H1 (cell line): Measurements from ENCODE around the gene HRH2. TPM values are rescaled to one million over a fixed set of nuclear protein-coding genes. Genes with fewer than 3 reads are reported as not detected.

ENCODE experiments used
- CTCF ChIA-PET: fragments of 300-600 bp; sonication (Branson Sonifier 250); formaldehyde crosslinking; loops from one replicate; lab custom pipeline; 2021; ENCODE audit not compliant: partially characterized antibody; lab: Charles Lee
- POLR2A ChIA-PET: fragments of 300-600 bp; sonication (Branson Sonifier 250); formaldehyde crosslinking; loops from one replicate; lab custom pipeline; 2021; ENCODE audit warnings: inconsistent platforms; ENCODE audit not compliant: partially characterized antibody; lab: Charles Lee
- DNase-seq, 2 experiments: peaks; one replicate each; pipeline versions ENCODE4 v3.0.0 to v3.0.0-alpha.2; 2010 to 2022; ENCODE audit warnings: low spot score in 2 of 2, low read depth in 1 of 2, mixed read lengths in 1 of 2
- FAIRE-seq: peaks from 2 replicates; lab custom pipeline; 2011; peaks lifted over from hg19 to GRCh38; lab: Jason Lieb, UNC
- H2AFZ ChIP-seq: 2 replicates; pipeline ENCODE4 v1.8.1; 2012; ENCODE audit warnings: low read length, inconsistent platforms
- H2AK5ac ChIP-seq: 2 replicates; pipeline ENCODE4 v1.6.1; 2013; ENCODE audit warnings: low read depth, low read length
- H2BK120ac ChIP-seq: replicated peaks from 2 replicates; pipeline ENCODE3; 2013; ENCODE audit warnings: low read depth, low read length, inconsistent platforms
- H2BK12ac ChIP-seq: 2 replicates; pipeline ENCODE4 v1.6.1; 2013; ENCODE audit warnings: low read depth, low read length
- H2BK15ac ChIP-seq: 2 replicates; pipeline ENCODE4 v1.6.1; 2013; ENCODE audit warnings: low read length
- H2BK20ac ChIP-seq: 2 replicates; pipeline ENCODE4 v1.6.1; 2013; ENCODE audit warnings: low read length
- H2BK5ac ChIP-seq: 2 replicates; pipeline ENCODE4 v1.6.1; 2013; ENCODE audit warnings: low read depth, low read length
- H3K14ac ChIP-seq: 2 replicates; pipeline ENCODE4 v1.6.1; 2013; ENCODE audit warnings: inconsistent platforms; ENCODE audit not compliant: insufficient read length
- H3K18ac ChIP-seq: 2 replicates; pipeline ENCODE4 v1.6.1; 2013; ENCODE audit warnings: low read length; ENCODE audit errors: extremely low read depth
- H3K23ac ChIP-seq: 2 replicates; pipeline ENCODE4 v1.6.1; 2013; ENCODE audit warnings: inconsistent platforms; ENCODE audit not compliant: insufficient read length
- H3K23me2 ChIP-seq: 2 replicates; pipeline ENCODE4 v1.6.1; 2013; ENCODE audit warnings: low read depth, low read length
- H3K27ac ChIP-seq: 2 replicates; pipeline ENCODE4 v1.6.1; 2011; ENCODE audit warnings: low read depth, low read length, inconsistent platforms
- H3K27me3 ChIP-seq, 4 experiments: replicated peaks in 1 of 4; 1 replicate in 1 of 4; 2 replicates in 3 of 4; pipeline versions ENCODE4 v1.6.1 to v1.8.1; 2011 to 2013; ENCODE audit warnings: low read length in 3 of 4, mild to moderate bottlenecking in 3 of 4, inconsistent platforms in 2 of 4, mixed read lengths in 2 of 4, moderate library complexity in 1 of 4; ENCODE audit not compliant: control insufficient read depth in 3 of 4, insufficient read depth in 3 of 4; ENCODE audit errors: extremely low read depth in 1 of 4
- H3K36me3 ChIP-seq, 4 experiments: 2 replicates each; pipeline versions ENCODE4 v1.6.1 to v1.8.1; 2011 to 2013; ENCODE audit warnings: mild to moderate bottlenecking in 4 of 4, low read length in 3 of 4, moderate library complexity in 2 of 4, control low read depth in 1 of 4, inconsistent platforms in 1 of 4; ENCODE audit not compliant: insufficient read depth in 4 of 4, control insufficient read depth in 2 of 4
- H3K4ac ChIP-seq: replicated peaks from 2 replicates; pipeline ENCODE3; 2013; ENCODE audit warnings: low read length, low read depth, mixed read lengths, inconsistent platforms; ENCODE audit not compliant: insufficient read length
- H3K4me1 ChIP-seq, 4 experiments: replicated peaks in 1 of 4; 1 replicate in 1 of 4; 2 replicates in 3 of 4; pipeline versions ENCODE4 v1.6.1 to v1.8.1; 2011 to 2013; ENCODE audit warnings: low read length in 3 of 4, inconsistent platforms in 2 of 4, mixed read lengths in 1 of 4; ENCODE audit not compliant: insufficient read depth in 4 of 4, control insufficient read depth in 3 of 4
- H3K4me2 ChIP-seq, 2 experiments: 2 replicates each; pipeline versions ENCODE4 v1.6.1 to v1.8.1; 2011 to 2013; ENCODE audit warnings: low read depth in 2 of 2, low read length in 2 of 2, control low read depth in 1 of 2, inconsistent platforms in 1 of 2, mild to moderate bottlenecking in 1 of 2; ENCODE audit not compliant: insufficient read depth in 1 of 2
- H3K4me3 ChIP-seq, 4 experiments: fragments of 200-600, 300-600 bp in 1 of 4; sonication (generic), shearing (Covaris generic), sonication (Bioruptor Twin) in 1 of 4; 2 replicates each; pipeline versions ENCODE4 v1.5.1 to v1.8.1; 2011 to 2016; ENCODE audit warnings: low read length in 4 of 4, low read depth in 3 of 4, control low read depth in 2 of 4, inconsistent platforms in 2 of 4, mild to moderate bottlenecking in 2 of 4, mixed read lengths in 1 of 4, moderate library complexity in 1 of 4; ENCODE audit not compliant: insufficient read depth in 2 of 4; ENCODE audit errors: extremely low read depth in 1 of 4
- H3K56ac ChIP-seq: replicated peaks from 2 replicates; pipeline ENCODE3; 2013; ENCODE audit warnings: low read depth, mild to moderate bottlenecking, mixed read lengths, low read length, inconsistent platforms; ENCODE audit not compliant: insufficient read length
- H3K79me1 ChIP-seq: 2 replicates; pipeline ENCODE4 v1.6.1; 2013; ENCODE audit warnings: low read depth, low read length, control low read depth
- H3K79me2 ChIP-seq, 2 experiments: 2 replicates each; pipeline versions ENCODE4 v1.6.1 to v1.8.1; 2012 to 2013; ENCODE audit warnings: low read length in 2 of 2, mild to moderate bottlenecking in 2 of 2, inconsistent platforms in 1 of 2; ENCODE audit not compliant: insufficient read depth in 2 of 2, control insufficient read depth in 1 of 2
- H3K9ac ChIP-seq, 4 experiments: replicated peaks in 1 of 4; 1 replicate in 1 of 4; 2 replicates in 3 of 4; pipeline versions ENCODE4 v1.6.1 to v1.8.1; 2011 to 2013; ENCODE audit warnings: low read depth in 3 of 4, low read length in 3 of 4, control low read depth in 2 of 4, mild to moderate bottlenecking in 2 of 4, moderate library complexity in 2 of 4, inconsistent platforms in 1 of 4; ENCODE audit errors: extremely low read depth in 1 of 4
- H3K9me3 ChIP-seq, 2 experiments: 2 replicates each; pipeline versions ENCODE4 v1.6.1 to v1.8.1; 2012 to 2013; ENCODE audit warnings: mild to moderate bottlenecking in 2 of 2, moderate library complexity in 2 of 2, control low read depth in 1 of 2, inconsistent platforms in 1 of 2, low read depth in 1 of 2, low read length in 1 of 2, mixed read lengths in 1 of 2; ENCODE audit not compliant: insufficient read depth in 2 of 2
- H4K20me1 ChIP-seq, 2 experiments: replicated peaks in 1 of 2; 2 replicates each; pipeline versions ENCODE3 to v1.8.1; 2011 to 2013; ENCODE audit warnings: inconsistent platforms in 2 of 2, low read length in 2 of 2, mild to moderate bottlenecking in 1 of 2; ENCODE audit not compliant: insufficient read depth in 2 of 2, control insufficient read depth in 1 of 2
- H4K5ac ChIP-seq: 2 replicates; pipeline ENCODE4 v1.6.1; 2013; ENCODE audit warnings: low read length, low read depth, mixed read lengths, inconsistent platforms; ENCODE audit not compliant: insufficient read length
- H4K8ac ChIP-seq: 2 replicates; pipeline ENCODE4 v1.8.0; 2013; ENCODE audit warnings: mild to moderate bottlenecking, moderate library complexity, low read length, inconsistent platforms; ENCODE audit not compliant: insufficient read depth; ENCODE audit errors: extremely low read depth
- H4K91ac ChIP-seq: replicated peaks from 2 replicates; pipeline ENCODE3; 2013; ENCODE audit warnings: low read length, mixed read lengths, inconsistent platforms; ENCODE audit not compliant: insufficient read length
- ASH2L ChIP-seq: fragments of 200-600, 300-600 bp; sonication (generic); IDR thresholded peaks from one replicate; pipeline ENCODE4 v1.7.1; 2017; ENCODE audit warnings: low read length
- CEBPB ChIP-seq: IDR thresholded peaks from 2 replicates; pipeline ENCODE4 v1.6.1; 2012; ENCODE audit warnings: low read depth, low read length
- CTCF ChIP-seq, 3 experiments: IDR thresholded peaks; 1 replicate in 2 of 3; 2 replicates in 1 of 3; pipeline versions ENCODE4 v1.5.1 to v1.6.1; 2011; ENCODE audit warnings: low read length in 3 of 3, mild to moderate bottlenecking in 3 of 3, inconsistent platforms in 2 of 3, low read depth in 1 of 3, moderate library complexity in 1 of 3; ENCODE audit not compliant: insufficient read depth in 1 of 3; ENCODE audit errors: control extremely low read depth in 1 of 3
- EGR1 ChIP-seq: IDR thresholded peaks from 2 replicates; pipeline ENCODE4 v1.6.1; 2011; ENCODE audit warnings: low read depth, low read length, borderline replicate concordance
- EP300 ChIP-seq, 2 experiments: IDR thresholded peaks; 1 replicate in 1 of 2; 2 replicates in 1 of 2; pipeline ENCODE4 v1.6.1; 2011 to 2012; ENCODE audit warnings: low read depth in 2 of 2, low read length in 2 of 2, mild to moderate bottlenecking in 2 of 2, borderline replicate concordance in 1 of 2, inconsistent platforms in 1 of 2, moderate library complexity in 1 of 2
- GABPA ChIP-seq: IDR thresholded peaks from 2 replicates; pipeline ENCODE4 v1.6.1; 2011; ENCODE audit warnings: mild to moderate bottlenecking, low read length, moderate library complexity, borderline replicate concordance; ENCODE audit not compliant: insufficient read depth
- GTF2F1 ChIP-seq: IDR thresholded peaks from 2 replicates; pipeline ENCODE4 v1.6.1; 2012; ENCODE audit warnings: low read depth, low read length, improper control_type of control experiment, borderline replicate concordance
- POLR2AphosphoS5 ChIP-seq: IDR thresholded peaks from 2 replicates; pipeline ENCODE4 v1.6.1; 2011; ENCODE audit warnings: low read depth, low read length
- POU5F1 ChIP-seq: IDR thresholded peaks from 2 replicates; pipeline ENCODE4 v1.6.1; 2011; ENCODE audit warnings: low read depth, mild to moderate bottlenecking, low read length, moderate library complexity
- TAF7 ChIP-seq: optimal IDR thresholded peaks from 2 replicates; pipeline ENCODE3; 2011; ENCODE audit warnings: low read depth, mild to moderate bottlenecking, inconsistent platforms, low read length, moderate library complexity, borderline replicate concordance
- WGBS, 2 experiments: shearing (Covaris generic) in 1 of 2; methylation state at CpG; one replicate each; pipeline versions ENCODE4 v1.1.6 to v1.1.7; 2013 to 2015; ENCODE audit warnings: low lambda C conversion rate in 2 of 2, mixed read lengths in 2 of 2, inconsistent platforms in 1 of 2, low coverage in 1 of 2, missing lambda C conversion rate in 1 of 2; ENCODE audit not compliant: insufficient replicate concordance in 2 of 2, insufficient coverage in 1 of 2, insufficient read length in 1 of 2; ENCODE audit errors: extremely low coverage in 1 of 2, missing lambda C conversion rate in 1 of 2; 5-methylcytosine and 5-hydroxymethylcytosine counted together
- polyA plus RNA-seq, 7 experiments: library from polyadenylated mRNA; depleted of rRNA in 3 of 7; stranded (reverse) in 5 of 7; unstranded in 2 of 7; fragments of >200 nt in 5 of 7; fragments of 200-250 nt in 2 of 7; gene quantifications; 1 replicate in 5 of 7; 2 replicates in 1 of 7; 4 replicates in 1 of 7; pipeline versions ENCODE4 v1.2.1 to v1.2.3, GENCODE V29; 2011 to 2013; ENCODE audit warnings: missing spikeins in 2 of 7, mixed read lengths in 2 of 7
- total RNA-seq: library from RNA; stranded (reverse); fragmentation: NEBNext Ultra II Directional; extraction: Animal tissue kit (Norgen Biotek cat#: 25700); gene quantifications from 2 replicates; pipeline ENCODE4 v1.2.1, GENCODE V29; 2021

The HRH2 gene
- total and polyA plus RNA-seq, 2 of the 8 experiments (the other 6 are each of a cell fraction or from before 2014, with no cell fraction given) = 7.8 to 8.1 TPM

GRCh38 chr5:175698401-175699115 lies 40.7 kb downstream of the HRH2 start:
- H4K20me1 ChIP-seq = no peaks in the 10 kb centered on the region
- no peak overlapping the region for H3K23ac ChIP-seq
- no peak overlapping the region for H2AFZ ChIP-seq
- H3K79me1 ChIP-seq = no peaks in the 10 kb centered on the region
- H3K36me3 ChIP-seq = no peaks in the 10 kb centered on the region
- POLR2A ChIA-PET = interaction anchor here (0.6 kb wide), 1 partner anchor 41 kb away, joined by 3 read pairs; no protein-coding TSS in a partner anchor
- 0 out of 2 replicates have a peak overlapping the region, but pooled peaks have one; percentile 43 for H2BK12ac ChIP-seq
- CTCF ChIA-PET = interaction anchor here (0.7 to 6.6 kb wide), 16 partner anchors 11 to 177 kb away, joined by 3 to 79 read pairs (median 4); no protein-coding TSS in a partner anchor
- H3K56ac ChIP-seq = no peak overlapping the region
- no peak overlapping the region for H3K18ac ChIP-seq
- no peak overlapping the region for H3K14ac ChIP-seq
- no peak overlapping the region for H4K5ac ChIP-seq
- H3K4me1 ChIP-seq = peaks cover 0 to 10% (median 4%) of the 10 kb centered on the region in 4 experiments; a peak in 5 of 7 replicates
- DNase-seq (no peak), FAIRE-seq (no peak)
- no peak overlapping the region for H2BK20ac ChIP-seq
- no peak overlapping the region for H2BK5ac ChIP-seq
- no peaks in the 10 kb centered on the region; a peak in 1 of 7 replicates for H3K27me3 ChIP-seq
- no peak overlapping the region for H2BK120ac ChIP-seq
- no peaks in the 10 kb centered on the region for H3K9me3 ChIP-seq
- no peak overlapping the region for H4K91ac ChIP-seq
- H3K4me3 ChIP-seq = no peak overlapping the region
- no peak overlapping the region for H3K4ac ChIP-seq
- no peaks in the 10 kb centered on the region for H3K23me2 ChIP-seq
- no peak overlapping the region for H3K27ac ChIP-seq
- H3K4me2 ChIP-seq = no peak overlapping the region
- 0 out of 2 replicates have a peak overlapping the region, but pooled peaks have one; percentile 84 for H2AK5ac ChIP-seq
- 85% methylated on average over 18 of the region's 18 CpGs; no CpG with 5 or more reads in 1 of the 2 experiments for WGBS, 2 experiments
- no peak overlapping the region for H4K8ac ChIP-seq
- no peak overlapping the region for H2BK15ac ChIP-seq
- H3K79me2 ChIP-seq = no peaks in the 10 kb centered on the region
- no peak overlapping the region for H3K9ac ChIP-seq
- TF ChIP-seq TAF7 (no peak), CTCF (IDR thresholded peaks at IDR 0.05; ENCODE audit: control extremely low read depth in 1 of 3, insufficient read depth in 1 of 3, low read depth in 1 of 3, low read length in 3 of 3) (no peak), CEBPB (no peak), ASH2L (no peak), POLR2AphosphoS5 (no peak), GABPA (no peak), GTF2F1 (no peak), EGR1 (no peak), EP300 (IDR thresholded peaks at IDR 0.05; ENCODE audit: borderline replicate concordance in 1 of 2, low read depth in 2 of 2, low read length in 2 of 2) (no peak), POU5F1 (no peak)
